Measurements from ENCODE around the gene OPN1LW.
"Not testable (repeated sequence)": the region's sequence is repeated elsewhere in the genome, so short reads cannot be mapped to it uniquely, and the experiment has no call there.

Gene OPN1LW

DNA sequence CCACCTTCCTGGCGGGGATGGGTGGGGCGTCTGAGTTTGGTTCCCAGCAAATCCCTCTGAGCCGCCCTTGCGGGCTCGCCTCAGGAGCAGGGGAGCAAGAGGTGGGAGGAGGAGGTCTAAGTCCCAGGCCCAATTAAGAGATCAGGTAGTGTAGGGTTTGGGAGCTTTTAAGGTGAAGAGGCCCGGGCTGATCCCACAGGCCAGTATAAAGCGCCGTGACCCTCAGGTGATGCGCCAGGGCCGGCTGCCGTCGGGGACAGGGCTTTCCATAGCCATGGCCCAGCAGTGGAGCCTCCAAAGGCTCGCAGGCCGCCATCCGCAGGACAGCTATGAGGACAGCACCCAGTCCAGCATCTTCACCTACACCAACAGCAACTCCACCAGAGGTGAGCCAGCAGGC lies at the start of gene OPN1LW:
Gene OPN1LW (plus strand): TSS at position 234 of the 400 bp plus-strand sequence. CDS start 41 bp downstream, at position 275.
- not testable (repeated sequence) for DNase-seq (ENCODE audit: insufficient read length, low spot score); FAIRE-seq

DNA sequence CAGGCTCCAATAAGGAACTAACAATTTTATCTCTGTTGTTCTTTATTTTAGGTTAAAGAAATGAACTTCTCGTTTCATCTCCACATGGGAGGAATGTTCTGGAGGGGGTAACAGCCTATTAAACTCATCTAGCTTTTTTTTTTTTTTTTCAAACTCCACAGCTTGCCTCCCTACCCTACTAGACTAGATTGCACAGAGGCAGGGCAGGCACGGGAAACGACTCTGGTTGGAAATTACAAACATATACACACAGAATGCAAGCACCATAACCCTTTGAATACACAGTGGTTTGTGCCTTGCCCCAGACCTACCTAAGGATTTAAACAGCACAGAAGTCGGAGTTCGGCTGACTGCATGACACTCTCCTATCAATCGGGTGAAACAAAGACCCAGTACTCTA lies 49.2 kb upstream of the OPN1LW start:
- no peak for FAIRE-seq
- DNase-seq (ENCODE audit: insufficient read length, low spot score) = no peak

GRCh38 chrX:154096140-154097002 lies 47.7 kb upstream of the OPN1LW start:
- no peak for DNase-seq (ENCODE audit: insufficient read length, low spot score)
- no peak for FAIRE-seq

- FAIRE-seq (no peak), DNase-seq (ENCODE audit: insufficient read length, low spot score) (peak; percentile 72)
Measured at GRCh38 chrX:154097003-154097588, 46.9 kb upstream of the OPN1LW start.

- FAIRE-seq (peak; percentile 69), DNase-seq (ENCODE audit: insufficient read length, low spot score) (peak; percentile 83)
Measured at GRCh38 chrX:154097589-154098541, 46.2 kb upstream of the OPN1LW start, which contains the start of gene MECP2. Gene MECP2 (minus strand): TSS chrX:154097717.

GRCh38 chrX:154098551-154098950 lies 45.5 kb upstream of the OPN1LW start:
- no peak for DNase-seq (ENCODE audit: insufficient read length, low spot score)
- FAIRE-seq = no peak

GRCh38 chrX:154113729-154114128 lies 30.3 kb upstream of the OPN1LW start:
- no peak for DNase-seq (ENCODE audit: insufficient read length, low spot score)
- no peak for FAIRE-seq

- DNase-seq (ENCODE audit: insufficient read length, low spot score) (no peak), FAIRE-seq (no peak)
Measured at GRCh38 chrX:154114652-154115051, 29.4 kb upstream of the OPN1LW start.

DNA sequence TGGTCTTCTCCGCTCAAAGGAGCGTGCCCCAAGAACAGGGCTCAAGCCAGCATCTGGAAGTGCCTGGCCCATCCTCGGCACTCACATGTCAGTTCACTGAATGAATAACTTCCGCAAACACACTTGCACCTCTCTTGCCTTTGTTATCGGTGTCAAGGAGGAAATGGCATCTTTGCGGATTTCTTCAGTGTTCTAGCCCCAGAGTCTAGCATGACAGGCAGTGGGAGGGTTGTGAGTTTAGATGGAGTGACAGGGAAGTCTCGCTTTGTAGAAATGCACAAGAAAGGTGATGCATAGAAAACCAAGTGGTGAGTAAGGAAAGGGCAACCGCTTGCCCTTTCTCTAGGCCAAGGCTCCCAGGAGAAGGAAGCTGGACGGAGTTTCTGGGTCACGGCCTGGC lies 29.0 kb upstream of the OPN1LW start:
- FAIRE-seq (no peak), DNase-seq (ENCODE audit: insufficient read length, low spot score) (no peak)

GRCh38 chrX:154115750-154116149 lies 28.3 kb upstream of the OPN1LW start:
- no peak for FAIRE-seq
- no peak for DNase-seq (ENCODE audit: insufficient read length, low spot score)

DNA sequence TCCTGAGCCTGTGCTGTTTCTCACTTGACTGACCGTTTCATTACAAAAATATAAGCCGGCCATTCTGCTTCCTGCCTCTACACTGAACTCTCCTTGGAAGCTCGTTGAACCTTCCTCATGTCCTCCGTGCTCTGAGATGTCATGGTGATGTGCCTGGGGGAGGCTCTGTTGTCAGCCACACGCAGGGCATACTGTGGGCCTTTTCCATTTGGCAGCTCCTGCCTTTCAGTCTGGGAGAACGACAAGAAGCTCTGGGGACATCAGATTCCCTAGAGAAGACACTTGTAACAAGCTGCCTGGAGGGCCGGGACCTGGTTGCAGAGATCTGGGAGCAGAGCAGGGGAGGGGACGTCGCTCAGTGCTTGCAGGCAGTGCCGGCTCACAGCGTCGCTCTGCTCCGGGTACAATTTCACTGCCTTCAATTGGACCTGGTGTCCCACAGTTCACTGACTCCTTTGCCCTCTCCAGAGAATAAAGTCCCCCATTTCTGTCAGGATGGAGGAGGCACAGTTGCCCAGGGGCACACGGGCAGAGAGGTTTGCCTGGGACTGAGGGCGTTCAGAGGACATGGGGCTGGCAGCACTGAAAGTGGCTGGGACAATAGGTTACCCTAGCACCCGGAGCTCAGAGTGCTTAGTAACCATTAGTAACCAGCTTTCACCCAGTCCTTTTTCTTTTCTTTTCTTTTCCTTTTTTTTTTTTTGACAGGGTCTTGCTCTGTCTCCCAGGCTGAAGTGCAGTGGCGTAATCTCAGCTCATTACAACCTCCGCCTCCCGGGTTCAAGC lies 27.4 kb upstream of the OPN1LW start:
- no peak for FAIRE-seq
- no peak for DNase-seq (ENCODE audit: insufficient read length, low spot score)

- no peak for FAIRE-seq
Measured at GRCh38 chrX:154117566-154117965, 26.5 kb upstream of the OPN1LW start.

DNA sequence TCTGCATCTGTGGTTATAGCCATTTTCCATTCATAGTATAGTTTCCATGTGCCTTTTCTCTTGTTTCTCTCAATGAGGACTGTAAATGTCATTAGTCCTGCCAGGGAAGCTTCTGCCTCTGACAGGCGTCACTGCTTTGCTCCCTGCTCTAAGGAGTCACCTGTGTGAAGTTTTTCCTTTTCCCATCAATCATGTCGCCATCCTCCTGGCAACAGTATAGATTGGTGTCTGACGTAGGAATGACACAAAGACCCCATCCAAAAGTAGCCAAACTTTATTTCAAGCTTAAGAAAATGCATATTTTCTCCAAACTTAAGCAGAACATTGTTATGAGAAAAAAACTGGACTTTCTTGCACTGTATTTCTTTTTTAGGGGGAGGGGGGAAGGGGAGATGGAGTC lies 23.5 kb upstream of the OPN1LW start:
- FAIRE-seq (no peak), DNase-seq (ENCODE audit: insufficient read length, low spot score) (no peak)

More at GRCh38 chrX:154117566-154117965, 26.5 kb upstream of the OPN1LW start:
- no peak for DNase-seq (ENCODE audit: insufficient read length, low spot score)

GRCh38 chrX:154121207-154121606 lies 22.8 kb upstream of the OPN1LW start:
- DNase-seq (ENCODE audit: insufficient read length, low spot score) (no peak), FAIRE-seq (no peak)

GRCh38 chrX:154121961-154122360 lies 22.1 kb upstream of the OPN1LW start:
- no peak for FAIRE-seq
- DNase-seq (ENCODE audit: insufficient read length, low spot score) = no peak

GRCh38 chrX:154123241-154124219 lies 20.5 kb upstream of the OPN1LW start:
- no peak for DNase-seq (ENCODE audit: insufficient read length, low spot score)

GRCh38 chrX:154125391-154126040 lies 18.5 kb upstream of the OPN1LW start:
- DNase-seq (ENCODE audit: insufficient read length, low spot score) = no peak
- FAIRE-seq = no peak

More at GRCh38 chrX:154123241-154124219, 20.5 kb upstream of the OPN1LW start:
- no peak for FAIRE-seq

DNA sequence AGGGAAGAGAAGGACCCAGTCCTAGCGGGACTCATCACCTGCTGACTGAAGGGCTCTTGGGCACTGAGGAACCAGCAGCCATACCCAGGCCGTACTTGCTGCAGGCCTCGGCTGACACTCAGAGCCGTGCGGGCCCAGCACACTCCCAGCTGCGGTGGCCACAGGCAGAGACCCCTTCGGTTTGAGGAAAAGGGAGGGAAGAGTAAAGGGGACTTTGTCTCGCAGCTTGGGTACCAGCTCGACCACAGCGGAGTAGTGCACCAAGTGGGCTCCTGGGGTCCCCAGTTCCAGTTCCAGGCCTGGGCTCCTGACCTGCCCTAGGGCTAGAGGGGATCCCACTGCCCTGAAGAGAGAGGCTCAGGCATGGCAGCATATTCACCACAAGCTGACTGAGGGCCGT lies 17.9 kb upstream of the OPN1LW start:
- FAIRE-seq (no peak), DNase-seq (ENCODE audit: insufficient read length, low spot score) (no peak)

All from HTR-8/SVneo (cell line).